ENCODE results near the gene UBXN7. TPM values are rescaled to one million over a fixed set of nuclear protein-coding genes. Genes with fewer than 3 reads are reported as not detected.

The UBXN7 gene
- total and polyA plus RNA-seq, 2 of the 4 experiments (the other 2 are of a cell fraction) = 8.6 to 16.1 TPM

DNA sequence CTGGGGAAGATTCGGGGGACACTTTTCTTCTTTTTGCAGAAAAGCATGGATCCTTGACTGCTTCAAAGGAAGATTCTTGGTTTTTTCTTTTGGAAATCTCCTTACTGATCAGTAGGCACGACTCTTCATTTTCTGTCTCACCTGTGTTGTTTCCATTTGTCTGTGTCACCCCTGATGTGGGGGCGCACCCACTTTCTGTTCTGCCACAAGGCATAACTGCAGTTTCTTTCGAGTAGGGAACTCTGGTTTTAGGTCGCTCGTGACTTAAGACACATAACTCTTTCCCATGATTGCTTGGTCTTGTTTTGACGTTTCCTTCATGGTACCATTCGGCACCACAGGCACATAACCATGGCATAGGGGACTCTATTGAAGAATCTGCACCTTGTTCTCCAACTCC, 40.1 kb upstream of the UBXN7 start:
- Histone ChIP-seq H4K20me1 (ENCODE audit: insufficient read depth, low read length) (no peaks in the 10 kb centered on the region), H2BK15ac (ENCODE audit: low read depth, low read length) (no peak overlapping the region), H3K23ac (ENCODE audit: low read depth, low read length) (no peak overlapping the region), H2AFZ (replicated peaks; ENCODE audit: low read length, poor library complexity) (no peak overlapping the region), H3K27ac (ENCODE audit: insufficient read depth, low read length) (no peak overlapping the region), H2AK5ac (ENCODE audit: low read depth, low read length) (no peak overlapping the region), H3K36me3 (ENCODE audit: control insufficient read depth, insufficient read depth, low read length) (peaks cover 13% of the 10 kb centered on the region), H3K18ac (ENCODE audit: low read depth, low read length) (no peak overlapping the region), H3K79me1 (ENCODE audit: low read depth in 1 of 2, low read length in 2 of 2) (peaks cover 11 to 21% of the 10 kb centered on the region in 2 experiments; a peak in 3 of 4 replicates), H3K9ac (ENCODE audit: low read depth, low read length) (no peak overlapping the region), H4K91ac (ENCODE audit: insufficient read depth, low read depth, low read length) (no peak overlapping the region), H4K5ac (ENCODE audit: low read depth, low read length) (no peak overlapping the region), H3K9me3 (ENCODE audit: control insufficient read depth, insufficient read depth, low read length) (no peaks in the 10 kb centered on the region), H3K4me2 (ENCODE audit: low read depth, low read length) (no peak overlapping the region), H3K27me3 (ENCODE audit: control insufficient read depth, insufficient read depth, low read length) (no peaks in the 10 kb centered on the region), H3K9me1 (ENCODE audit: insufficient read depth, low read length) (peaks cover 4% of the 10 kb centered on the region), H3K4ac (ENCODE audit: low read depth, low read length) (no peak overlapping the region), H2AK9ac (replicated peaks; ENCODE audit: low read depth, low read length, poor library complexity) (no peak overlapping the region), H3K14ac (replicated peaks; ENCODE audit: low read depth, low read length) (no peak overlapping the region), H3K4me1 (ENCODE audit: control insufficient read depth, insufficient read depth, low read length) (no peaks in the 10 kb centered on the region), H2BK5ac (ENCODE audit: low read depth, low read length, poor library complexity, severe bottlenecking) (no peak overlapping the region), H3K4me3 (ENCODE audit: insufficient read depth, low read depth, low read length) (no peak overlapping the region), H4K8ac (ENCODE audit: low read depth in 2 of 2, low read length in 2 of 2) (no peak overlapping the region), H3K56ac (ENCODE audit: extremely low read depth, insufficient read depth, low read length) (no peak overlapping the region), H2BK120ac (ENCODE audit: low read depth, low read length) (no peak overlapping the region), H2BK20ac (ENCODE audit: low read depth, low read length) (no peak overlapping the region)
- dilution Hi-C loops (cut with HindIII; ENCODE audit: low sequenced_read_pairs, unreplicated experiment) = no loop called here
- no peak for TF ChIP-seq BHLHE40 (IDR thresholded peaks at IDR 0.05; ENCODE audit: low read depth, low read length)
- TF ChIP-seq FOS (IDR thresholded peaks at IDR 0.05; ENCODE audit: low read depth, low read length) = no peak
- TF ChIP-seq CHD1 (IDR thresholded peaks at IDR 0.05; ENCODE audit: low read depth, low read length) = no peak
- no TSS peak for BruUV-seq (replicated peaks)
- ATAC-seq (ENCODE audit: low read depth) = no peak
- WGBS, 2 experiments (ENCODE audit: extremely low coverage in 2 of 2, insufficient read length in 1 of 2) = 93% methylated on average over 3 of the region's 8 CpGs; no CpG with 5 or more reads in 1 of the 2 experiments
- POLR2A ChIA-PET (ENCODE audit: unreplicated experiment) = no interaction called here
- intact Hi-C loops (cut with micrococcal nuclease) = no loop called here
- CTCF ChIA-PET = no interaction called here
- no peak for DNase-seq
- in situ Hi-C loops (cut with MboI; ENCODE audit: low sequenced_read_pairs) = no loop called here
